Caki2 (cell line): ENCODE measurements around the gene SNED1. TPM values are rescaled to one million over a fixed set of nuclear protein-coding genes. Genes with fewer than 3 reads are reported as not detected.

Source experiments
- DNase-seq: peaks from one replicate; pipeline ENCODE4 v3.0.0-alpha.2; 2015; ENCODE audit warnings: low read depth
- in situ Hi-C: cut with HindIII; loops from 2 replicates; pipeline ENCODE4 v1.10.0; 2016; ENCODE audit warnings: low sequenced_read_pairs, low pct_unique_long_range_greater_than_20kb, mixed read lengths
- total RNA-seq: library from RNA; depleted of rRNA; stranded (reverse); fragments of >200 nt; shearing (Covaris generic); gene quantifications from 2 replicates; pipeline ENCODE4 v1.2.3, GENCODE V29; 2014; ENCODE audit warnings: low replicate concordance

SNED1 gene
- total RNA-seq, 1 experiment from 2014 or later = not detected

DNA sequence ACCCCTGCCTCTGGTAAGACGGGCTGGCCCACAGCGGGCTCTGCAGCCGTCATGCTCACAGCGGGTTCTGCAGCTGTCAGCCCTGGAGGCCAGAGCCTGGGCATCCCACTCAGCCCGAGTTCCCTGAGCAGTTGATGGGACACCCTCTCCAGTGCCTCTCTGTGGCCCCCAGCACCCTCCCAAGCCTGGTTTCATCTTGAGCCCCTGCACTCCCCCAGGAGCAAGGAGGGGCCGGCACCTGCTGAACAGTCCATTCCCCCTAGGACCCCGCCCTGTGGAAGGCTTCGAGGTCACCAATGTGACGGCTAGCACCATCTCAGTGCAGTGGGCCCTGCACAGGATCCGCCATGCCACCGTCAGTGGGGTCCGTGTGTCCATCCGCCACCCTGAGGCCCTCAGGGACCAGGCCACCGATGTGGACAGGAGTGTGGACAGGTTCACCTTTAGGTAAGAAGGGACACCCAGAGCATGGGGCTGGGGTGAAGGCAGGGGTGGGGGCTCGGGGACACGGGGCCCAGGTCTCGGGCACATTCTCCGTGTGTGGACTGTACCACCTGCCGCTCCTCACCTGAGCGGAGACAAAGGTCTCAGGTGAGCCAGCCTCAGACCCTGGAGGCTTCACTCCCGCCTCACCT lies 69.2 kb downstream of the SNED1 start:
- no peak for DNase-seq
- in situ Hi-C loops = no loop called here

DNA sequence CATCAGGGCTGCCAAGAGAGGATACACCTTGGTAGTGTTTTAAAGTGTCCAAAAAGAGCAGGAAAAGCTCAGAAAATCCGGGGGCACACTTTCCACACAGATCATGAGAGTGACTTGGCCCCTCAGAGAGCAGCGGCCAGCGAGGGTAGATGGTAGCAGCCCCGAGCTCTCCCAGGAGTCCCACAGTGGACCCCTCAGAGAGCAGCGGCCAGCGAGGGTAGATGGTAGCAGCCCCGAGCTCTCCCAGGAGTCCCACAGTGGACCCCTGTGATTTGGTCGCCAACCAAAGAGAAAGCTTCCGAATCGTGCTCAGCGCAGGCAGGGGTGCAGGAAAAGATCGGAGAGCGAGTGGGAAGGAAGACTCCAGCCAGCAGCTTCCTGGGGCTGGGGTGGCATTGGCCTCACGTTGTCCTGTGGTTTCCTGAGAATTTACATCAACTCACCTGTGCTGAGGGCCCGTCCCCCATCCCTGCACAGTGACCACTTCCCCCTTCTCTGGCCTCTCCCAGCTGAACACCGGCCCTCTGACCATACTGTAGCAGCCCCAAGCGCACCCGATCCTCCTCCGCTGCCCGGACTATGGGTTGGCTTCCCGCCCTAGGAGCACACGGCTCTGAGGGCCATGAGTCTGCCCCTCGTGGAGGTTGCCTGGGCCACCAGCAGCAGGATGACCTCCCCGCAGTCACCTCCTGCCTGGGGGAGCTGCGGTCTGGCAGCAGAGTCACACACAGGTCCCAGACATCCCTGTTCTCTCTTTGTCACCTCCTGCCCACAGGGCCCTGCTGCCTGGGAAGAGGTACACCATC lies 69.9 kb downstream of the SNED1 start:
- DNase-seq = no peak
- in situ Hi-C loops = no loop called here

DNA sequence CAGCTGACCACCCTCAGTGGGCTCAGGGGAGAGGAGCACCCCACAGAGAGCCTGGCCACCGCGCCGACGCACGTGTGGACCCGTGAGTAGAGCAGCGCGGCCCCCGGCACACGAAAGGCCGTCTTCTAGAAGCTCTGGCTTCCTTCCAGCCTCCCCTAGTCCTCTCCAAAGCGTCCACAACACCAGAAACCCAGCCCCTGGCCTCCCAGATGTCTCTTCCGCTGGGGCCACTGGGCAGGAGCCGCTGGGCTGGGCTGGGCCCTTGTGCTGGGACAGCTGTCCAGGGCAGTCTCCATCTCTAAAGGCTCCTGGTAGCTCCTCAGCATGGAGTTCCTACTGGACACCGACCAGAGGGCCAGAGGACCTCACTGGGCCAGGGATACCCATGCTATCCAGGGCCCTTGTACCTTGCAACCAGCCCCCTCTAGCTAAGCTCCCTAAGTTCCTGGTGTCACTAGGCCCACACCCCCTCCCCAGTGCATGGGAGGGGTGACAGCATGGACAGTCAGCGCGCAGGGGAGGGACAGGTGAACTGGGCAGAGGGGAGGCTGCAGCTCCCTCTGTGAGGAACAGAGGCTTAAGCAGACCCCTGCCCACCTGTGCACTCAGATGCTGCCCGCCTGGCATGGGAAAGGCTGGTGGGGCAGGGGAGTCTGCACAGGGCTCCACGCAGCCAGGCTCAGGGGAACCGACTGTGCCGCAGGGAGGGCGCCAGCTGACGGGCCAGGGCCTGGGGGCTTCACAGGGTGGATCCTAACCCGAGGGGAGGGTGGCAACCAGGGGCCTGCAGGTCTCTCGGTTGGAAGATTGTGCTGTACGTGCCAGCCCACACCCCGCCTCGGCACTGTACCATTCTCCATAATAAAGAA lies 70.8 kb downstream of the SNED1 start:
- DNase-seq = no peak
- in situ Hi-C loops = no loop called here

DNA sequence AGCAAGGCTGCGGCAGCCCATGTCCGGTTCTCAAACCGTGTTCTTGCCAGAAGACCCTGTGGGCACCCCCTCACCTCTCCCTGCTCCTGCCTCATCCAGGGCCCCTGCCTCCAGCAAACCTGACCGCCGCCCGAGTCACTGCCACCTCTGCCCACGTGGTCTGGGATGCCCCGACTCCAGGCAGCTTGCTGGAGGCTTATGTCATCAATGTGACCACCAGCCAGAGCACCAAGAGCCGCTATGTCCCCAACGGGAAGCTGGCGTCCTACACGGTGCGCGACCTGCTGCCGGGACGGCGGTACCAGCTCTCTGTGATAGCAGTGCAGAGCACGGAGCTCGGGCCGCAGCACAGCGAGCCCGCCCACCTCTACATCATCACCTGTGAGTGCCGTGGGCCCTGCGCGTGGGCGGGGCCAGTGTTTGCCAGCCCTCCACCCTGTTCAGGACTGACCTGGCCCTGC lies 71.4 kb downstream of the SNED1 start:
- DNase-seq = no peak
- in situ Hi-C loops = no loop called here

DNA sequence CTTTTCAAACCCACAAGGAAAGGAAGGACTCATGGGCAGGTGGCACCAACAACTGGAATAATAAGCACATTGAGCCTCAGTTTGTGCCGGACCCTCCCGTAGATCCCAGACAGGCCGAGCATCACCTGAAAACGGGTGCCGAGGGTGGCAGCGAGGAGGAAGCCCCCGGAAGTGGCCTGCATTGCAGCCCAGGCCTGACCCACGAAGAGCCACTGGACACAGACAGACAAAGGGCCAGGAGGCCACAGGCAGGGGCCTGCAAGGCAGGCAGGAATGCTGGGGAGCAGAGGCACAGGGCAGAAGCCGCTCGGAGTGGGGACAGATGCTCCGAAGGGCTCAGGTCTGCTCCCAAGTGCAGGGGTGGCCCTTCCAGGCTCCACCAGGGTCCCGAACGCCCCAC lies 71.9 kb downstream of the SNED1 start:
- in situ Hi-C loops = no loop called here
- DNase-seq = no peak

DNA sequence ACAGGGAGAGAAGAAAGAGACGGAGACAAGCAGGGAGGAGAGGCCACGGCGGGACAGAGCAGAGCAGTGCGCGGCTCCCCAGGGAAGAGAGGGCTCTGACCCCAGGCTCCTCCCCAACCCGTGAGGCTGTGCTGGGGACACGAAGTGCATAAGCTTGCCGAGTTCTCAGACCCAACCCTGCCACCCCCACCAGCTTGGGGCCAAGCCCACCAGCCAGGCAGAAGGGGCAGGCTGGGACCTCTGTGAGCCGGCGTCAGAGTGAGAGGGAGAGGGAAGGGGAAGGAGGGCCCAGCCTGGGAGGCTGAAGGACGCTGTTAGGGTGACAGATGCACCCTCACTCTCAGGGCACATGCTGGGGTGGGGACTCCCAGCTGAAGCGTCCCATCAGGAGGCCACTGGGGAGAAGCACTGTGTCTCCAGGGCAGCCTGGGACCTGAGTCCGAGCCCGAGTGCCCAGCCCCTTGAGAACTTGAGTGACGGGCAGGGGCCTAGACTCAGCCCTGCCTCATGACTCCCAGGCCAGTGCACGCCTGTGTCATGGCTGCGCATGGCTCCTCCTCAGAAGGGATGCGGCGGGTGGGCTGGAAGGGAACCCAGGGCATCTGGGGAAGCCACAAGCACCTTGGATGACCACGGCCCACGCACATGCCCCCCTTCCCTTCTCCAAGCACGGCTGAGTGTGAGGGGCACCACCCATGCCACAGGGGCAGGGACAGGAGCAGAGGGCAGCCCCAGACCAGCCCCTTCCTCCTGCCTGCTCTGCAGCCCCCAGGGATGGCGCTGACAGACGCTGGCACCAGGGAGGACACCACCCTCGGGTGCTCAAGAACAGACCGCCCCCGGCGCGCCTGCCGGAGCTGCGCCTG lies 72.6 kb downstream of the SNED1 start:
- DNase-seq = no peak
- in situ Hi-C loops = no loop called here

DNA sequence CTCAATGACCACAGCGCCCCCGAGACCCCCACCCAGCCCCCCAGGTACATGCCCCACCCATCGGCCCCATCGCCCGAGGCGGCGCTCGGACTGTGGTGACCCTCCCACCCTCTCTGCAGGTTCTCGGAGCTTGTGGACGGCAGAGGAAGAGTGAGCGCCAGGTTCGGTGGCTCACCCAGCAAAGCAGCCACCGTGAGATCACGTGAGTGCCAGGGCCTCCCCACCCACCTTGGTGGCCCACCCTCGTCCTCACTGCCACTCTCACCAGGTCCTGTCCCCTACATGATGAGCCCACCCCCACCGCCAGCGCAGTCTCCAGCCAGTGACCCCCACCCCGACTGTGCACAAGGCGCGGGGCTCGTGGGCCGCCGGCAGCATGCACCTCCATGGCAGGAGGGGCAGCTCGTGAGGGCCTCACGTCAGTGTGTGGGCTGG lies 73.3 kb downstream of the SNED1 start:
- in situ Hi-C loops = no loop called here
- DNase-seq = no peak

DNA sequence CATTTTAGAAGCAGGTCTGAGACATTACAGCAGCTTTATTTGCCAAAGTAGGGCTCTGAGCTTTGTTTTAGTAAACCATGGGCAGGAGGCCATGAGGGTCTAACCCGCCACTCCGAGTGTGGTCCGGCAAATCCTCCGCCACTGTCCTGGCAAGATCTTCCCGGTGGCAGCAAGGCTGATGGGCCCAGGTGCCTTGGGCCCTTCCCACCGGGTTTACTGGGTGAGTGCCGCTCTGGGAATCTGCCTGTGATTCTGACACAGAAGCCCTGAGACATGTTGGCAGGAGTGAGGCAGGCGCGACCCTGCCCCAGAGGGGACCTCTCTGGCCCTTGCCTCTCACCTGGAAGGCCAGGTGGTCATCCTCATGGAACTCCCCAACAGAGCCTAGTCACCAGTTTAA lies 73.7 kb downstream of the SNED1 start:
- DNase-seq = no peak
- in situ Hi-C loops = no loop called here

DNA sequence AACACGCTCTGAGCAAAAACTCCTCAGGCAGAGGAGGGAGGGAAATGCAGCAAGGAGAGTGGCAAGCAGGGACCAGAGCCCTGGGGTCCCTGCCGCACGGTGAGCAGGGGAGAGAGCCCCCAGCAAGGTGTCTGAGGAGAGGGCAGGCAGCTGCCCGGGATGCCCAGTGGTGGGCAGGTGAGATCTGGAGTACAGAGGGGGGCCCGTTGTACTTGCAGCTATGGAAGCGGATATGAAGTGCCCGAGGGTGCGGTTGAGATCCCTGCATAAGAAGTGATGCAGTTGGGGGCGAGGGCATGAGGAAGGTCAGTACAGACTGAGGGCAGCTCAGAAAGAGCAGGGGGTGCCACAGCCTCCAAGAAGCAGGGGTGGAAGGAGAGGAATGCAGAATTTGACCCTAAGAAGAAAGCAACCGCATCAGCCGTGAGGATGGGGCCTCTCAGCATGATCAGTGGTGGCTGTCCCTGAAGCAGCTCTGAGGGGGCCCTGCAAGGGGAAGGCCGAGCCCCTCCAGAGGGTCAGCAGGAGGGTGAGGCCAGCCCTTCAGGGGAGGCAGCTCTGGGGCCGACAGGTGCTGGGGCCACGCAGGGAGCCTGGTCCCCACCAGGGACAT lies 74.2 kb downstream of the SNED1 start:
- no peak for DNase-seq
- in situ Hi-C loops = no loop called here

DNA sequence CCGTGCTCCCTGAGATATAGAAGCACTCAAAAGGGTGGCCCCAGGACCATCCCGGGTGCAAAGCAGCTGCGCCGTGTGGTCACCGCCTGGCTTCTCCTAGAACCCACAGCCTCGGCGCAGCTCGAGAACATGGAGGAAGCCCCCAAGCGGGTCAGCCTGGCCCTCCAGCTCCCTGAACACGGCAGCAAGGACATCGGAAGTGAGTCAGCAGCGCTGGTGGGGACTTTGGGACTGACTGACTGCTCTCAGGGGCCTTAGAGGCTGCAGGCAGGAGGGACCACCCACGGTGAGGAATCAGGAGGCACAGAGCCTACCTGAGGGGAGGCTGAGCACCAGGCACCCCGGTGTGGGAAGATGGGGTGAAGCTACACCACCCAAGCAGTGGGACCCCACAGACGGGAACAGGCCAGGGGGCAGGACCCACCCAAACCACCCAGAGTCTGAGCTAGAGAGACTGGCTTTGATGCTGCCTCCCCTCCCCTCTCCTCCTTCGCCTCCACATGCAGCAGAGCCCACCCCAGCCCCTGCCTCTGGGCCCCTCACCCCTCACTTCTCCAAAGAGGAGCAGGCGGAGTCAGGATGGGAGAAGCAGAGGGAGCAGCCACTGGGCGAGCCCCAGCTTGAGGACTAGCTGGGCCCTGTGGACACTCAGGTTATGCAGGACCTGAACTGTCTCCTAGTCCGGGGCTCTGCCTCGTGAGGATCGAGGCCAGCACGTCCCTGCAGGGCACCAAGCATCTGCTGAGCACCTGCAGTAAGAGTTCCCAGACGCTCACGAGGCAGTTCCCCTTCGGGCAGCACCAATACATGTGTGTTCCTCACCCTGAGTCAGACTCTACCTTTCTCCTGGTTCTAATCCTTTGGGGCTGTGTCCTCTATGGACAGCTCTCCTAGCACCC lies 75.0 kb downstream of the SNED1 start:
- in situ Hi-C loops = no loop called here

DNA sequence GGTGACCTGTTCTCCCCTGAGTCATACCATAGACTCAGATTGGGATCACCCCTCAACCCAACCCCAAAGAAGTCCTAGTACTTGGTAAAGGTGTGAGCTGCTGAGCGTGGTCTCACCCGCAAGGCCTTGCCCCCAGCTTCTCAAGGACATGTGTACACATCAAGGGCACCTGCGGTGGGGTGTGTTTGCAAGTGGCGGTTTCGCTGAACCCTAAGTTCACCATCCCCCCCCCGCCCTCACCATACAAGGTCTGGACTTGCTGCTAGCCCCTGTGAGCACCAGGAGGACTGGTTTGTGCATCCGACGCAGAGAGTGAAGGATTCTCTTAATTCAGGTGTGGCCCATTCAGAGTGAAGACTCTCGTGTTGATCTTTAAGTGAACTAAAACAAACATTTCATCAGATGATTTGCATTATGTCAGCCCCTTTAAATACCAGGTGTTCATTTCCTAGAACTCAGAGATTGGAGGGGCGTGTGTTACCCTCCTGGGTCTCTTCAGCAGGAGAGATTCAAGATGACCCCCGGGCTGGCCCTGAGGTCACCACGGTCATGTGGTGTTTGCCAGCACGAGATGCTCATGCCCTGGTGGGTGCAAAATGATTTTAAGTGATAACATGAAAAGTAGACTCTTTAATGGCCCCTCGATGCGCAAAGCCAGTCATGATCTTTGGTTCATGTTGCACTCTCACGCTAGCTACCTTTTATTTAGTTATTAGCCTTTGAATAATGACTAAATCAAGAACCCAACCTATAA lies 75.8 kb downstream of the SNED1 start:
- in situ Hi-C loops = no loop called here

More for the DNA sequence above, 75.0 kb downstream of the SNED1 start:
- no peak for DNase-seq

DNA sequence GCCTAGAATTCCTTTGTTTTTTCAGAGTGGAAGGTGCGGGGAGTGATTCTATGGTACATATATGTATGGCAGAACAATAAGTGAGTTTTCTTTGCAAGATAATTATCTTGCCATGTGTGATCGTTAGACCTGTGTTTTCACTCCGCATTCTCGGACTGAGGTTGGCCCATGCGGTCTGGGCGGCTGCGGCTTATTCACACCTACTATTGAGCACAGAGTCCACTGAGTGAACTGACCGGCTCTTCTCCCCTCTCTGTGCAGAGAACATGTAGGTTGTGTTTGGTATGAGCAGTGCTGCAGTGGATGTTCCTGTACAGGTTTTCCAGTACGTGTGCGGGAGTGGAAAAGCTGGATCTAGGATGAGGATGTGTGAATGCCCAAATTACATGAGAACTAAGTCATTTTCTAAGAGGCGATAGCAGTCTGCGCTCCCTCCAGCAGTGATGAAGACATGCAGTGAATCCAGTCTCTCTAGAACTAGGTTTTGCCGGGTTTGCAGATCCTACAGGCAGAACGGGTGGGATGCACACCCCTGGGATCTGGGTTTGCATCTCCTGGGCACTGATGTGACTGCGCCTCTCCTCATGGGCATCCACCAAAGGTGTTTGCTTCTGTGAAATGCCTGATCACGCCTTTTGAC lies 76.6 kb downstream of the SNED1 start:
- no peak for DNase-seq
- in situ Hi-C loops = no loop called here

More for the DNA sequence above, 75.8 kb downstream of the SNED1 start:
- no peak for DNase-seq

DNA sequence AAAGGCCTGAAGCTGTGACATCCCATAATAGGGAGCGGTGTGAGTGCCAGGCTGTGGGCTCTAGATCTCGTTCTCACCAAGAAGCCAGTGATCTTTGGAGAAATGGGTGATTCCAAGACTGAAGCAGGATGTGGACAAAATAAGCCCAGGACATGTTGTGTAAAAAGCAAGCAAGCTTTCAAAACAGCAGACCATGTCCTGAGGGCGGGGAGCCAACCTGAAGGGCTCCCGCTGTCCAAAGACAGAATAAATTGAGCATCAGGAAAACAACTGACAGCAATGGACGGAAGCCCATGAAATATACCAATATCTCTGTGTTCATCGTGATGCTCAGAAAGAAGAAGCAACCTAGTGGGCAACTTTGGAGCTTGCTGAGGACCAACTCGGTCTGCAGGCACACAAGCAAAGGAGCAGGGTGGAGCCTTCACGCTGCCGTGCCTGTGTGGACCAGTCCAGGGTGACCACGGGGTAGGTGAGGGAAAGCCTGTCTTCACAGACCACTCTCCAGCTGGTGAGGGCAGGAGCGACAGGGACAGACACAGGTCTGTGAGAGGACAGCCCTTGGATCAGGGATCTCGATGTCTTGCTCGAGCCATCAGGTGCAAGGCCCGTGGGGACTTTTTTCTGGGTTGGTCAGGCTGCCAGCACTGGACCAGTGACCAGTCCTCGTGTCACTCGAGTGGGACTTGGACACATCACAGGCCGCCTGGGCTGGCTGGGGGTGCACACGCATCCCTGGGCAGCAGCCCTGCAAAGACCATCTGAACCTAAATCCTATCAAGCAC lies 82.2 kb downstream of the SNED1 start:
- in situ Hi-C loops = no loop called here
- DNase-seq = no peak

DNA sequence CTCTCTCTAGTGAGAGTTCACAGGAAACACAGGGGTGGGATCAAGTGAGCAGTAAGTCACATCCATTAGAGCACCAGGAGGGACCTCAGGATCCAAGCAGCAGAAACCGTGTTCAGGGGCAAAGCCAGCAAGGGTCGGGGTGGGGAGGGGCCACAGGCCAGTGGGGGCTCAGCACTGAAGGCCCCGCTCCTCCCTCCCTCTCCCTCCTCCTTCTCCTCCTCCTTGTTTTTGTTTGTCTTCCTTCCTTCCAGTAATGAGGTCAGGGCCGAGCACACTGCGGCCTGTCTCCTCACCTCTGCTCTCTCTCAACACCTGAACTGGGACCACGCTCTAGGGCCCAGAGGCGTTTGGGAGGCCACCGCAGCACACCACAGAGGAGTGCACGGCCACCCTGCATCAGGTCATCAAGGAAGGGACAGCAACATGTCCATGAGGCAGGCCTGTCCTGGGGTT lies 82.8 kb downstream of the SNED1 start:
- in situ Hi-C loops = no loop called here

More for the DNA sequence above, 82.8 kb downstream of the SNED1 start:
- no peak for DNase-seq
